Measurements from ENCODE around the gene DDTL. TPM values are rescaled to one million over a fixed set of nuclear protein-coding genes. Genes with fewer than 3 reads are reported as not detected.

Gene DDTL
- total and polyA plus RNA-seq, 2 of the 8 experiments (the other 6 are each of a cell fraction or from before 2014, with no cell fraction given): 2.1 to 3.1 TPM

- peaks cover 5 to 26% (median 17%) of the 10 kb centered on the region in 4 experiments; a peak in 7 of 8 replicates for H3K36me3 ChIP-seq (ENCODE audit: control insufficient read depth in 2 of 4, insufficient read depth in 4 of 4, low read length in 3 of 4)
- H4K5ac ChIP-seq (ENCODE audit: insufficient read length, low read depth, low read length): no peak overlapping the region
- H3K23ac ChIP-seq (ENCODE audit: insufficient read length): no peak overlapping the region
- H3K9ac ChIP-seq (replicated peaks in 1 of 4; ENCODE audit: extremely low read depth in 1 of 4, low read depth in 3 of 4, low read length in 3 of 4): no peak overlapping the region; a peak in 1 of 7 replicates
- no peak overlapping the region for H3K4me3 ChIP-seq (ENCODE audit: extremely low read depth in 1 of 4, insufficient read depth in 2 of 4, low read depth in 3 of 4, low read length in 4 of 4)
- no peak overlapping the region for H4K8ac ChIP-seq (ENCODE audit: extremely low read depth, insufficient read depth, low read length)
- no peak overlapping the region for H2BK120ac ChIP-seq (replicated peaks; ENCODE audit: low read depth, low read length)
- CTCF ChIA-PET (ENCODE audit: partially characterized antibody): interaction anchor here (1.2 to 1.5 kb wide), 2 partner anchors 41 to 42 kb away, joined by 3 read pairs; no protein-coding TSS in a partner anchor
- H3K4me2 ChIP-seq (ENCODE audit: insufficient read depth in 1 of 2, low read depth in 2 of 2, low read length in 2 of 2): no peak overlapping the region; a peak in 1 of 4 replicates
- H2BK15ac ChIP-seq (ENCODE audit: low read length): no peak overlapping the region
- no peak overlapping the region for H2BK12ac ChIP-seq (ENCODE audit: low read depth, low read length)
- no peaks in the 10 kb centered on the region for H3K9me3 ChIP-seq (ENCODE audit: insufficient read depth in 2 of 2, low read depth in 1 of 2, low read length in 1 of 2)
- peaks cover 6% of the 10 kb centered on the region; the same call in 1 of the 2 replicates for H3K79me1 ChIP-seq (ENCODE audit: low read depth, low read length)
- H3K4ac ChIP-seq (replicated peaks; ENCODE audit: insufficient read length, low read depth, low read length): no peak overlapping the region
- H4K20me1 ChIP-seq (replicated peaks in 1 of 2; ENCODE audit: control insufficient read depth in 1 of 2, insufficient read depth in 2 of 2, low read length in 2 of 2): peaks cover 9 to 18% of the 10 kb centered on the region in 2 experiments
- no peak overlapping the region for H3K14ac ChIP-seq (ENCODE audit: insufficient read length)
- FAIRE-seq (no peak), DNase-seq (ENCODE audit: low read depth in 1 of 2, low spot score in 2 of 2) (peak in 1 of 2 experiments; percentile 36)
- no peak overlapping the region for H3K18ac ChIP-seq (ENCODE audit: extremely low read depth, low read length)
- no peaks in the 10 kb centered on the region for H3K4me1 ChIP-seq (replicated peaks in 1 of 4; ENCODE audit: control insufficient read depth in 3 of 4, insufficient read depth in 4 of 4, low read length in 3 of 4)
- no peak overlapping the region for H2BK5ac ChIP-seq (ENCODE audit: low read depth, low read length)
- POLR2A ChIA-PET (ENCODE audit: partially characterized antibody): interaction anchor here (0.7 to 1.8 kb wide), 9 partner anchors 33 to 206 kb away, joined by 3 to 11 read pairs (median 3); partner anchors contain the start of gene SLC2A11
- peaks cover 0 to 11% of the 10 kb centered on the region in 2 experiments; a peak in 1 of 4 replicates for H3K79me2 ChIP-seq (ENCODE audit: control insufficient read depth in 1 of 2, insufficient read depth in 2 of 2, low read length in 2 of 2)
- H2AK5ac ChIP-seq (ENCODE audit: low read depth, low read length): no peak overlapping the region
- no peak overlapping the region for H4K91ac ChIP-seq (replicated peaks; ENCODE audit: insufficient read length, low read length)
- peaks cover 6% of the 10 kb centered on the region; the same call in 1 of the 2 replicates for H3K23me2 ChIP-seq (ENCODE audit: low read depth, low read length)
- no peak overlapping the region for H2BK20ac ChIP-seq (ENCODE audit: low read length)
- H3K27ac ChIP-seq (ENCODE audit: low read depth, low read length): no peak overlapping the region
- no peak overlapping the region for H3K56ac ChIP-seq (replicated peaks; ENCODE audit: insufficient read length, low read depth, low read length)
- WGBS, 2 experiments (ENCODE audit: extremely low coverage in 1 of 2, insufficient coverage in 1 of 2, insufficient read length in 1 of 2, insufficient replicate concordance in 2 of 2, low coverage in 1 of 2, low lambda C conversion rate in 2 of 2, missing lambda C conversion rate in 1 of 2): 90% methylated on average over 5 of the region's 6 CpGs; no CpG with 5 or more reads in 1 of the 2 experiments
- TF ChIP-seq POLR2A (IDR thresholded peaks at IDR 0.05; ENCODE audit: control extremely low read depth in 1 of 2, low read depth in 2 of 2, low read length in 2 of 2) (peak; percentile 45 to 47; a peak in 2 of 3 replicates), POU5F1 (IDR thresholded peaks at IDR 0.05; ENCODE audit: low read depth, low read length) (no peak), POLR2AphosphoS5 (IDR thresholded peaks at IDR 0.05; ENCODE audit: low read depth, low read length) (peak; percentile 69), FOSL1 (IDR thresholded peaks at IDR 0.05; ENCODE audit: insufficient read depth, low read depth, low read length) (no peak)
- H2AFZ ChIP-seq (ENCODE audit: low read length): no peak overlapping the region
- H3K27me3 ChIP-seq (replicated peaks in 1 of 4; ENCODE audit: control insufficient read depth in 3 of 4, extremely low read depth in 1 of 4, insufficient read depth in 3 of 4, low read length in 3 of 4): no peaks in the 10 kb centered on the region
Observed at GRCh38 chr22:23970816-23971486, 4.3 kb downstream of the DDTL start.

Measured in H1 (cell line).